H1 (cell line): ENCODE data around the gene TRAPPC5. TPM values are rescaled to one million over a fixed set of nuclear protein-coding genes. Genes with fewer than 3 reads are reported as not detected.

ENCODE experiments used
- CTCF ChIA-PET: fragments of 300-600 bp; sonication (Branson Sonifier 250); formaldehyde crosslinking; loops from one replicate; lab custom pipeline; 2021; ENCODE audit not compliant: partially characterized antibody; lab: Charles Lee
- POLR2A ChIA-PET: fragments of 300-600 bp; sonication (Branson Sonifier 250); formaldehyde crosslinking; loops from one replicate; lab custom pipeline; 2021; ENCODE audit warnings: inconsistent platforms; ENCODE audit not compliant: partially characterized antibody; lab: Charles Lee
- DNase-seq, 2 experiments: peaks; one replicate each; pipeline versions ENCODE4 v3.0.0 to v3.0.0-alpha.2; 2010 to 2022; ENCODE audit warnings: low spot score in 2 of 2, low read depth in 1 of 2, mixed read lengths in 1 of 2
- FAIRE-seq: peaks from 2 replicates; lab custom pipeline; 2011; peaks lifted over from hg19 to GRCh38; lab: Jason Lieb, UNC
- H2AFZ ChIP-seq: 2 replicates; pipeline ENCODE4 v1.8.1; 2012; ENCODE audit warnings: low read length, inconsistent platforms
- H2AK5ac ChIP-seq: 2 replicates; pipeline ENCODE4 v1.6.1; 2013; ENCODE audit warnings: low read depth, low read length
- H2BK120ac ChIP-seq: replicated peaks from 2 replicates; pipeline ENCODE3; 2013; ENCODE audit warnings: low read depth, low read length, inconsistent platforms
- H2BK12ac ChIP-seq: 2 replicates; pipeline ENCODE4 v1.6.1; 2013; ENCODE audit warnings: low read depth, low read length
- H2BK15ac ChIP-seq: 2 replicates; pipeline ENCODE4 v1.6.1; 2013; ENCODE audit warnings: low read length
- H2BK20ac ChIP-seq: 2 replicates; pipeline ENCODE4 v1.6.1; 2013; ENCODE audit warnings: low read length
- H2BK5ac ChIP-seq: 2 replicates; pipeline ENCODE4 v1.6.1; 2013; ENCODE audit warnings: low read depth, low read length
- H3K14ac ChIP-seq: 2 replicates; pipeline ENCODE4 v1.6.1; 2013; ENCODE audit warnings: inconsistent platforms; ENCODE audit not compliant: insufficient read length
- H3K18ac ChIP-seq: 2 replicates; pipeline ENCODE4 v1.6.1; 2013; ENCODE audit warnings: low read length; ENCODE audit errors: extremely low read depth
- H3K23ac ChIP-seq: 2 replicates; pipeline ENCODE4 v1.6.1; 2013; ENCODE audit warnings: inconsistent platforms; ENCODE audit not compliant: insufficient read length
- H3K23me2 ChIP-seq: 2 replicates; pipeline ENCODE4 v1.6.1; 2013; ENCODE audit warnings: low read depth, low read length
- H3K27ac ChIP-seq: 2 replicates; pipeline ENCODE4 v1.6.1; 2011; ENCODE audit warnings: low read depth, low read length, inconsistent platforms
- H3K27me3 ChIP-seq, 4 experiments: replicated peaks in 1 of 4; 1 replicate in 1 of 4; 2 replicates in 3 of 4; pipeline versions ENCODE4 v1.6.1 to v1.8.1; 2011 to 2013; ENCODE audit warnings: low read length in 3 of 4, mild to moderate bottlenecking in 3 of 4, inconsistent platforms in 2 of 4, mixed read lengths in 2 of 4, moderate library complexity in 1 of 4; ENCODE audit not compliant: control insufficient read depth in 3 of 4, insufficient read depth in 3 of 4; ENCODE audit errors: extremely low read depth in 1 of 4
- H3K36me3 ChIP-seq, 4 experiments: 2 replicates each; pipeline versions ENCODE4 v1.6.1 to v1.8.1; 2011 to 2013; ENCODE audit warnings: mild to moderate bottlenecking in 4 of 4, low read length in 3 of 4, moderate library complexity in 2 of 4, control low read depth in 1 of 4, inconsistent platforms in 1 of 4; ENCODE audit not compliant: insufficient read depth in 4 of 4, control insufficient read depth in 2 of 4
- H3K4ac ChIP-seq: replicated peaks from 2 replicates; pipeline ENCODE3; 2013; ENCODE audit warnings: low read length, low read depth, mixed read lengths, inconsistent platforms; ENCODE audit not compliant: insufficient read length
- H3K4me1 ChIP-seq, 4 experiments: replicated peaks in 1 of 4; 1 replicate in 1 of 4; 2 replicates in 3 of 4; pipeline versions ENCODE4 v1.6.1 to v1.8.1; 2011 to 2013; ENCODE audit warnings: low read length in 3 of 4, inconsistent platforms in 2 of 4, mixed read lengths in 1 of 4; ENCODE audit not compliant: insufficient read depth in 4 of 4, control insufficient read depth in 3 of 4
- H3K4me2 ChIP-seq, 2 experiments: 2 replicates each; pipeline versions ENCODE4 v1.6.1 to v1.8.1; 2011 to 2013; ENCODE audit warnings: low read depth in 2 of 2, low read length in 2 of 2, control low read depth in 1 of 2, inconsistent platforms in 1 of 2, mild to moderate bottlenecking in 1 of 2; ENCODE audit not compliant: insufficient read depth in 1 of 2
- H3K4me3 ChIP-seq, 4 experiments: fragments of 200-600, 300-600 bp in 1 of 4; sonication (generic), shearing (Covaris generic), sonication (Bioruptor Twin) in 1 of 4; 2 replicates each; pipeline versions ENCODE4 v1.5.1 to v1.8.1; 2011 to 2016; ENCODE audit warnings: low read length in 4 of 4, low read depth in 3 of 4, control low read depth in 2 of 4, inconsistent platforms in 2 of 4, mild to moderate bottlenecking in 2 of 4, mixed read lengths in 1 of 4, moderate library complexity in 1 of 4; ENCODE audit not compliant: insufficient read depth in 2 of 4; ENCODE audit errors: extremely low read depth in 1 of 4
- H3K56ac ChIP-seq: replicated peaks from 2 replicates; pipeline ENCODE3; 2013; ENCODE audit warnings: low read depth, mild to moderate bottlenecking, mixed read lengths, low read length, inconsistent platforms; ENCODE audit not compliant: insufficient read length
- H3K79me1 ChIP-seq: 2 replicates; pipeline ENCODE4 v1.6.1; 2013; ENCODE audit warnings: low read depth, low read length, control low read depth
- H3K79me2 ChIP-seq, 2 experiments: 2 replicates each; pipeline versions ENCODE4 v1.6.1 to v1.8.1; 2012 to 2013; ENCODE audit warnings: low read length in 2 of 2, mild to moderate bottlenecking in 2 of 2, inconsistent platforms in 1 of 2; ENCODE audit not compliant: insufficient read depth in 2 of 2, control insufficient read depth in 1 of 2
- H3K9ac ChIP-seq, 4 experiments: replicated peaks in 1 of 4; 1 replicate in 1 of 4; 2 replicates in 3 of 4; pipeline versions ENCODE4 v1.6.1 to v1.8.1; 2011 to 2013; ENCODE audit warnings: low read depth in 3 of 4, low read length in 3 of 4, control low read depth in 2 of 4, mild to moderate bottlenecking in 2 of 4, moderate library complexity in 2 of 4, inconsistent platforms in 1 of 4; ENCODE audit errors: extremely low read depth in 1 of 4
- H3K9me3 ChIP-seq, 2 experiments: 2 replicates each; pipeline versions ENCODE4 v1.6.1 to v1.8.1; 2012 to 2013; ENCODE audit warnings: mild to moderate bottlenecking in 2 of 2, moderate library complexity in 2 of 2, control low read depth in 1 of 2, inconsistent platforms in 1 of 2, low read depth in 1 of 2, low read length in 1 of 2, mixed read lengths in 1 of 2; ENCODE audit not compliant: insufficient read depth in 2 of 2
- H4K20me1 ChIP-seq, 2 experiments: replicated peaks in 1 of 2; 2 replicates each; pipeline versions ENCODE3 to v1.8.1; 2011 to 2013; ENCODE audit warnings: inconsistent platforms in 2 of 2, low read length in 2 of 2, mild to moderate bottlenecking in 1 of 2; ENCODE audit not compliant: insufficient read depth in 2 of 2, control insufficient read depth in 1 of 2
- H4K5ac ChIP-seq: 2 replicates; pipeline ENCODE4 v1.6.1; 2013; ENCODE audit warnings: low read length, low read depth, mixed read lengths, inconsistent platforms; ENCODE audit not compliant: insufficient read length
- H4K8ac ChIP-seq: 2 replicates; pipeline ENCODE4 v1.8.0; 2013; ENCODE audit warnings: mild to moderate bottlenecking, moderate library complexity, low read length, inconsistent platforms; ENCODE audit not compliant: insufficient read depth; ENCODE audit errors: extremely low read depth
- H4K91ac ChIP-seq: replicated peaks from 2 replicates; pipeline ENCODE3; 2013; ENCODE audit warnings: low read length, mixed read lengths, inconsistent platforms; ENCODE audit not compliant: insufficient read length
- ASH2L ChIP-seq: fragments of 200-600, 300-600 bp; sonication (generic); IDR thresholded peaks from one replicate; pipeline ENCODE4 v1.7.1; 2017; ENCODE audit warnings: low read length
- CEBPB ChIP-seq: IDR thresholded peaks from 2 replicates; pipeline ENCODE4 v1.6.1; 2012; ENCODE audit warnings: low read depth, low read length
- CHD2 ChIP-seq: IDR thresholded peaks from 2 replicates; pipeline ENCODE4 v1.6.1; 2012; ENCODE audit warnings: low read length, improper control_type of control experiment
- FOSL1 ChIP-seq: IDR thresholded peaks from 2 replicates; pipeline ENCODE4 v1.6.1; 2011; ENCODE audit warnings: mild to moderate bottlenecking, low read depth, low read length, moderate library complexity; ENCODE audit not compliant: insufficient read depth
- JUN ChIP-seq: IDR thresholded peaks from 2 replicates; pipeline ENCODE4 v1.6.1; 2011; ENCODE audit warnings: low read depth, mild to moderate bottlenecking, improper control_type of control experiment, low read length
- JUND ChIP-seq: IDR thresholded peaks from 2 replicates; pipeline ENCODE4 v1.6.1; 2011; ENCODE audit warnings: mild to moderate bottlenecking, improper control_type of control experiment, low read length
- SIN3A ChIP-seq, 2 experiments: IDR thresholded peaks in 1 of 2; conservative IDR thresholded peaks in 1 of 2; 2 replicates each; pipeline ENCODE4 v1.6.1; 2011 to 2012; ENCODE audit warnings: low read length in 2 of 2, improper control_type of control experiment in 1 of 2, low read depth in 1 of 2, mild to moderate bottlenecking in 1 of 2
- SIX5 ChIP-seq: IDR thresholded peaks from 2 replicates; pipeline ENCODE4 v1.6.1; 2011; ENCODE audit warnings: mild to moderate bottlenecking, low read depth, low read length
- SP2 ChIP-seq: IDR thresholded peaks from 2 replicates; pipeline ENCODE4 v1.6.1; 2012; ENCODE audit warnings: mild to moderate bottlenecking, low read length, inconsistent platforms
- SP4 ChIP-seq: IDR thresholded peaks from 2 replicates; pipeline ENCODE4 v1.6.1; 2012; ENCODE audit warnings: low read length, inconsistent platforms
- TAF1 ChIP-seq: IDR thresholded peaks from 2 replicates; pipeline ENCODE4 v1.6.1; 2011; ENCODE audit warnings: mild to moderate bottlenecking, low read depth, low read length
- TAF7 ChIP-seq: optimal IDR thresholded peaks from 2 replicates; pipeline ENCODE3; 2011; ENCODE audit warnings: low read depth, mild to moderate bottlenecking, inconsistent platforms, low read length, moderate library complexity, borderline replicate concordance
- YY1 ChIP-seq: IDR thresholded peaks from 2 replicates; pipeline ENCODE4 v1.6.1; 2011; ENCODE audit warnings: low read depth, mild to moderate bottlenecking, low read length
- WGBS, 2 experiments: shearing (Covaris generic) in 1 of 2; methylation state at CpG; one replicate each; pipeline versions ENCODE4 v1.1.6 to v1.1.7; 2013 to 2015; ENCODE audit warnings: low lambda C conversion rate in 2 of 2, mixed read lengths in 2 of 2, inconsistent platforms in 1 of 2, low coverage in 1 of 2, missing lambda C conversion rate in 1 of 2; ENCODE audit not compliant: insufficient replicate concordance in 2 of 2, insufficient coverage in 1 of 2, insufficient read length in 1 of 2; ENCODE audit errors: extremely low coverage in 1 of 2, missing lambda C conversion rate in 1 of 2; 5-methylcytosine and 5-hydroxymethylcytosine counted together
- polyA plus RNA-seq, 7 experiments: library from polyadenylated mRNA; depleted of rRNA in 3 of 7; stranded (reverse) in 5 of 7; unstranded in 2 of 7; fragments of >200 nt in 5 of 7; fragments of 200-250 nt in 2 of 7; gene quantifications; 1 replicate in 5 of 7; 2 replicates in 1 of 7; 4 replicates in 1 of 7; pipeline versions ENCODE4 v1.2.1 to v1.2.3, GENCODE V29; 2011 to 2013; ENCODE audit warnings: missing spikeins in 2 of 7, mixed read lengths in 2 of 7
- total RNA-seq: library from RNA; stranded (reverse); fragmentation: NEBNext Ultra II Directional; extraction: Animal tissue kit (Norgen Biotek cat#: 25700); gene quantifications from 2 replicates; pipeline ENCODE4 v1.2.1, GENCODE V29; 2021

Gene TRAPPC5
- total and polyA plus RNA-seq, 2 of the 8 experiments (the other 6 are each of a cell fraction or from before 2014, with no cell fraction given) = 109 to 120 TPM

- Histone ChIP-seq H2BK20ac (no peak overlapping the region), H3K79me2 (no peaks in the 10 kb centered on the region), H4K91ac (no peak overlapping the region), H2AK5ac (no peak overlapping the region), H3K23ac (no peak overlapping the region), H2BK120ac (no peak overlapping the region), H3K4me1 (peaks cover 0 to 15% (median 9%) of the 10 kb centered on the region in 4 experiments; a peak in 6 of 7 replicates), H3K4ac (no peak overlapping the region), H3K9me3 (no peaks in the 10 kb centered on the region), H3K4me2 (peak overlapping the region in 1 of 2 experiments; percentile 98; a peak in 1 of 4 replicates), H4K20me1 (peaks cover 0 to 3% of the 10 kb centered on the region in 2 experiments), H3K56ac (no peak overlapping the region), H3K79me1 (no peaks in the 10 kb centered on the region), H2BK12ac (no peak overlapping the region), H3K27me3 (peaks cover 27 to 45% (median 44%) of the 10 kb centered on the region in 4 experiments), H3K14ac (no peak overlapping the region), H3K23me2 (peaks cover 8% of the 10 kb centered on the region; the same call in 1 of the 2 replicates), H3K36me3 (no peaks in the 10 kb centered on the region), H2AFZ (no peak overlapping the region), H2BK5ac (no peak overlapping the region), H3K18ac (no peak overlapping the region), H3K9ac (no peak overlapping the region; a peak in 1 of 7 replicates), H4K8ac (no peak overlapping the region; the same call in none of the 2 replicates), H3K4me3 (peak overlapping the region in 1 of 4 experiments; percentile 63; a peak in 1 of 8 replicates), H4K5ac (no peak overlapping the region), H3K27ac (no peak overlapping the region), H2BK15ac (no peak overlapping the region)
- no peak for TF ChIP-seq TAF1
- TF ChIP-seq JUND = no peak
- TF ChIP-seq TAF7 = no peak
- no peak for TF ChIP-seq CEBPB
- TF ChIP-seq SIN3A (conservative IDR thresholded peaks at IDR 0.05 in 1 of 2, IDR thresholded peaks at IDR 0.05 in 1 of 2; ENCODE audit: low read depth in 1 of 2, low read length in 2 of 2) = no peak
- no peak for TF ChIP-seq FOSL1
- no peak for TF ChIP-seq ASH2L
- no peak for TF ChIP-seq CHD2
- no peak for TF ChIP-seq SP4
- no peak for TF ChIP-seq SP2
- TF ChIP-seq YY1 = no peak
- no peak for TF ChIP-seq JUN
- no peak for TF ChIP-seq SIX5
- ChIA-PET CTCF (no interaction called here), POLR2A (interaction anchor here (0.5 to 1.4 kb wide), 2 partner anchors 42 to 208 kb away, joined by 4 to 5 read pairs; no protein-coding TSS in a partner anchor)
- FAIRE-seq = no peak
- WGBS, 2 experiments = 84% methylated on average over 39 of the region's 39 CpGs; no CpG with 5 or more reads in 1 of the 2 experiments
- no peak for DNase-seq
Measured at GRCh38 chr19:7731218-7731595, 50.6 kb downstream of the TRAPPC5 start.
